Panc1 (cell line): ENCODE results near the gene EIF4EBP2.

Experiments used
- CTCF ChIP-seq: fragments of 450-650 bp; IDR thresholded peaks from 2 replicates; pipeline ENCODE4 v1.5.1; 2017; ENCODE audit warnings: mild to moderate bottlenecking
- POLR2AphosphoS5 ChIP-seq: IDR thresholded peaks from 2 replicates; pipeline ENCODE4 v1.6.1; 2012; ENCODE audit warnings: mild to moderate bottlenecking, low read depth, low read length, moderate library complexity
- REST ChIP-seq, 2 experiments: IDR thresholded peaks; 2 replicates each; pipeline ENCODE4 v1.6.1; 2011 to 2012; ENCODE audit warnings: low read depth in 2 of 2, control low read depth in 1 of 2, low read length in 1 of 2, mild to moderate bottlenecking in 1 of 2, moderate library complexity in 1 of 2; ENCODE audit not compliant: insufficient read depth in 1 of 2
- SIN3A ChIP-seq: IDR thresholded peaks from 2 replicates; pipeline ENCODE4 v1.6.1; 2012; ENCODE audit warnings: low read depth, mild to moderate bottlenecking, low read length, moderate library complexity, borderline replicate concordance; ENCODE audit not compliant: insufficient read depth

GRCh38 chr10:70391654-70392053 lies 12.3 kb upstream of the EIF4EBP2 start:
- TF ChIP-seq REST (IDR thresholded peaks at IDR 0.05; ENCODE audit: insufficient read depth in 1 of 2, low read depth in 2 of 2, low read length in 1 of 2) (no peak), SIN3A (no peak), CTCF (no peak), POLR2AphosphoS5 (no peak)
